WERI-Rb-1 (cell line): ENCODE data around the gene SLC26A4.

Source experiments
- DNase-seq: peaks from one replicate; pipeline ENCODE4 v3.0.0-alpha.2; 2020
- H3K27ac ChIP-seq: fragments of 250-450 bp; sonication (Bioruptor Pico); 2 replicates; pipeline ENCODE4 v1.5.1; 2020; ENCODE audit warnings: mild to moderate bottlenecking, moderate library complexity
- H3K27me3 ChIP-seq: fragments of 250-450 bp; sonication (Bioruptor Pico); 2 replicates; pipeline ENCODE4 v1.5.1; 2021; ENCODE audit warnings: mild to moderate bottlenecking, low read depth, moderate library complexity; ENCODE audit not compliant: insufficient read depth, severe bottlenecking
- H3K36me3 ChIP-seq: fragments of 250-450 bp; sonication (Bioruptor Pico); 2 replicates; pipeline ENCODE4 v1.5.1; 2020; ENCODE audit warnings: mild to moderate bottlenecking, moderate library complexity
- H3K4me3 ChIP-seq: 2 replicates; pipeline ENCODE4 v1.5.1; 2011; ENCODE audit warnings: low read depth, mild to moderate bottlenecking, control low read depth, low read length
- H3K9me3 ChIP-seq: fragments of 250-450 bp; sonication (Bioruptor Pico); 2 replicates; pipeline ENCODE4 v1.5.1; 2021; ENCODE audit warnings: mild to moderate bottlenecking, moderate library complexity; ENCODE audit not compliant: severe bottlenecking
- TF ChIP-seq, protein P1 (sequence below): IDR thresholded peaks from 2 replicates; pipeline ENCODE4 v1.5.1; 2011; ENCODE audit warnings: low read depth, mild to moderate bottlenecking, control low read depth, inconsistent platforms, low read length

The SLC26A4 gene

DNA sequence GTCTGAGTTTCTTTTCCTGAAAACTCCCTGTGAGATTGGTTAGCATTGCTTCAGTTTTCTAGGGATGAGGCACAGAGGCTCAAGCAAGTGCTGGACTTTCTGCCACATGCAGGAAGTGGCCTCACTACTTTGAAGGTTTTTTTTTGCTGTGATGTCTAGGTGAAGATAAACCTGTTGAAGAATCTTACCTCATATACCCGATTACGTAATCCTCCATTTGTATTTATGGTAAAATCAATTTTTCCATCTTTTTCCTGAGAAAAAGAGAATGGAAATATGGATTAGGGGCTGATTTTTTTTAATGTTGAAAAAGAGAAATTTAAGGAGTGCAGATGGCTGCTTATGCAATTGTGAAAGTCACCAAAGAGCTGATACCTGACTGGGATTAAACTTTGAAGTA, 106.8 kb downstream of the SLC26A4 start:
- Histone ChIP-seq H3K4me3 (no peak overlapping the region), H3K9me3 (no peaks in the 10 kb centered on the region), H3K36me3 (no peaks in the 10 kb centered on the region), H3K27me3 (no peaks in the 10 kb centered on the region), H3K27ac (no peak overlapping the region)
- TF ChIP-seq, protein P1, sequence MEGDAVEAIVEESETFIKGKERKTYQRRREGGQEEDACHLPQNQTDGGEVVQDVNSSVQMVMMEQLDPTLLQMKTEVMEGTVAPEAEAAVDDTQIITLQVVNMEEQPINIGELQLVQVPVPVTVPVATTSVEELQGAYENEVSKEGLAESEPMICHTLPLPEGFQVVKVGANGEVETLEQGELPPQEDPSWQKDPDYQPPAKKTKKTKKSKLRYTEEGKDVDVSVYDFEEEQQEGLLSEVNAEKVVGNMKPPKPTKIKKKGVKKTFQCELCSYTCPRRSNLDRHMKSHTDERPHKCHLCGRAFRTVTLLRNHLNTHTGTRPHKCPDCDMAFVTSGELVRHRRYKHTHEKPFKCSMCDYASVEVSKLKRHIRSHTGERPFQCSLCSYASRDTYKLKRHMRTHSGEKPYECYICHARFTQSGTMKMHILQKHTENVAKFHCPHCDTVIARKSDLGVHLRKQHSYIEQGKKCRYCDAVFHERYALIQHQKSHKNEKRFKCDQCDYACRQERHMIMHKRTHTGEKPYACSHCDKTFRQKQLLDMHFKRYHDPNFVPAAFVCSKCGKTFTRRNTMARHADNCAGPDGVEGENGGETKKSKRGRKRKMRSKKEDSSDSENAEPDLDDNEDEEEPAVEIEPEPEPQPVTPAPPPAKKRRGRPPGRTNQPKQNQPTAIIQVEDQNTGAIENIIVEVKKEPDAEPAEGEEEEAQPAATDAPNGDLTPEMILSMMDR: no peak
- DNase-seq: no peak
